ENCODE results near the gene MSANTD4.
"Not testable (repeated sequence)": the region's sequence is repeated elsewhere in the genome, so short reads cannot be mapped to it uniquely, and the experiment has no call there.

Gene MSANTD4

DNA sequence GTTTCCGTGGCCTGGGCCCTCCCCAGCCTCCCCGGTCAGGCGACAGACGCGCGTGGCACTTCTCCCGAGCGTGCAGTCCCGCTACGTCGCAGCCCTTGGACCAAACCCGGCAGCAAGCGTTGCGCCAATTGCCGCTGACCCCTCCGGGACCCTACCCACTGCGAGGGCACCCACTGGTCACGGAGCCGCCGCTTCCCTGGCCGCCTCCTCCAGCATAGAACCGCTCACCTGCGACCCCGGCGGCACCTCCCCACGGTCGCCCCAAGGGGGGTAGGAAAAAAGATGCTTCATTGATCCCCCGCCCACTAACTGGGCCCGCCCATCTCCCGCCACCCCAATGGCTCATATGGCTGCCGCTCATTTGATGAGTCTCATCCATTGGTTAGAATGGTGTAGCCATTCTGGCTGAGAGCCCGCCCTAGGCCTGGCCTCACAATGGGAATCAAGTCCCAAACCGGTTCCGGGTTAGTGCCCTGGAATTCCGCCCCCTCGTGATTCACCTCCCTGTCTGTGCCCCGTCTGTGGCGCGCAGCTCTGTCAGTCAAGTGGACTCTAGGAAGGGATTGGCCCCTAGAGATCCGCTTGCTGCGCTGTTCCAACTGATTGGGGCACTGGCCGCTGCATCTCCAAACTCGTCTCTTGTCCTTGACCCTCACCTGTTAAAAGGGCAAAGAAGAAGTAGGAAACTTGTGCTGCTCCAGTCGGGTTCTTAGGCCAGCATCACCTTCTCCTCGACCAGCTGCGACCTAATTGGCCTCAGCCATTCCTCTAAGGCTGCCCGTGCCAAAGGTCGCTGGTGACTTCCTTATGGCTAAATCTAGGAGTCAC, at the start of gene MSANTD4:
Gene MSANTD4, minus strand, starts transcription at position 274 of the 828 bp plus-strand sequence. CDS start 11,323 bp downstream, outside the sequence.
- peak; percentile 74 for FAIRE-seq

DNA sequence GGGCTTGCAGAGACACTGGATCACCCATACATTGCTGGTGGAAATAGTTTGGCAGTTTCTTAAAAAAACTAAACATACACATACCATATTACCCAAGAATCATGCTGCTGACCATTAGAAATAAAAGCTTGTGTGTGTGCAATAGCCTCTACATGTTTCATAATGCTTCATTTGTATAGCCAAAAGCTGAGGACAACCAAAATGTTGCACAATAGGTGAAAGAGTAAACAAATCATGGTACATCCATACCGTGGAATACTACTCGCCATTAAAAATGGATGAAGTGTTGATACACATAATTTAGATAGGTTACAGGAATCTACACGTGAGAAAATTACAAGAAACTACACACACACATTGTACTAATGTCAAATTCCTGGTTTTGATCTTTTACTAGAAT, 48.6 kb upstream of the MSANTD4 start:
- FAIRE-seq: no peak

DNA sequence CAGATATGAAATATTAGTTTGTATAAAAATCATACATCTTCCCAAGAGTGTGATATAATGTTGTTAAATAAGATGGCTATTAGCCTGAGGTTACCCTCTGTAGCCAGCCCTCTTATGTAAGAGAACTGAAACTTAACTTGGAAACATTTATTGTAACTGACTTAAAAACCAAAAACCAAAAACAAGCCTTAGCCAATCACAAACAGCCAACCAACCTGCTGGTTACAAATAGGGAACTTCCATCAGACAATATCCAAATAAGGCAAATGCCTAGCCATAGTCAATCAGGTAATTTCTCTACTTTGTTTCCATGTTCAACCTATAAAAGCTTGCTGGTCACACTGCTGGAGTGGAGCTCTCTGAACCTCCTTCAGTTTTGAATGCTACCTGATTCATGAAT, 41.0 kb upstream of the MSANTD4 start:
- FAIRE-seq: no peak

DNA sequence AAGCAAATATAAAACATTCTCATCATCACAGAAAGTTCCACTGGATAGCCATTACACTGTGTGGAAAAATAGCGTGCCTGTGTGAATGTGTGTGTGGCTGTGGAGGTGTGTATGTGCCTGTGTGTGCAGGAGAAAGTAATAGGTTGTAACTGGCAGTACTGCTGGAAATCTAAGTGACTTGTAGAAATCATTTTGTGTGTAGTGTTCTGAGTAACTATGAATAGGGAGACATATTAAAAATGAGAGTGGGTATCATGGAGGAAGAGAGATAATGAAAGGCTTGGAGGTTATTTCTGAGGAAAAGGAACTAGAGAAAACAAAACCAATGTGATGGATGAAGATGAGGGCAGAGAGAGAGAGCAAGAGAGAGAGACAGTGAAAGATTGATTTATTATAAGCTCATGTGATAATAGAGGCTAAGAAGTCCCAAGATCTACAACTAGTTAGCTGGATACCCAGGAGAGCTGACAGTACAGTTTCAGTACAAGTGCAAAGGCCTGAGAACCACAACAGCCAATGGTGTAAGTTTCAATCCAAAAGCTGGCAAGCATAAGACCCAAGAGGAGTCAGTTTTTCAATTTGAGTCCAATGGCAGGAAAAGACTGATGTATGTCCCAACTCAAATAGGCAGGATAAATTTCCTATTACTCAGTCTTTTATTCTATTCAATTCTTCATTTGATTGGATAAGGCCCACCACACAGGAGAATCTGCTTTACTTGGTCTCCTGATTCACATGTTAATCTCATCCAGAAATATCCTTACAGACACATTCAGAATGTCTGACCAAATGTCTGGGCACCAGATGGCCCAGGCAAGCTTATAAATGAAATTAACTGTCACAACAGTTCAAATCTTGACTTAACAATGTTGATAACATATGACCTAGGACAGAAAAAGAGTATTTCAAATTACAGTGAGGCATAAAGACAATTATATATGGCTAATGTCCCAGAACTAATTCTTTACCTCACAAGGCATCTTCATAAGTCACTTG, 40.2 kb upstream of the MSANTD4 start:
- no peak for FAIRE-seq

DNA sequence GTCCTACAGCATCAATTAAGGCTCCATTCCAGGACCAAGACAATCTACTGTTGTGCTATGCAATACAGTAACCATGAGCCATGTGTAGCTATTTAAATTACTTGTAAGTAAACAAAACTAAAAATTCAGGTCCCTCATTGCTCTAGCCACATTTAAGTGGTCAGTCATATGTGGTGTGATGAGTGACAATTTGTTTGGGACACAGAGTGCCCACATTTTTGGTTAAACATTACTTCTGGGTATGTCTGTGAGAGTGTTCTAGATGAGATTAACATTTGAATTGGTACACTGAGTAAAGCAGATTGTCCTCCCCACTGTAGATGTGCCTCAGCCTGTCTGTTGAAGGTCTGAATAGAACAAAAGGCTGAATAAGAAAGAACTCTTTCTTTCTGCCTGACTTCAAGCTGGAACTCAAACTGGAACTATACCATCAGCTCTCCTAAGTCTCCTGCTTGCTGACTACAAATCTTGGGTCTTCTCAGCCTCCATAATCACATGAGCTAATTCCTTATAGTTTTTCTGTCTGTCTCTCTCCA, 39.3 kb upstream of the MSANTD4 start:
- no peak for FAIRE-seq

DNA sequence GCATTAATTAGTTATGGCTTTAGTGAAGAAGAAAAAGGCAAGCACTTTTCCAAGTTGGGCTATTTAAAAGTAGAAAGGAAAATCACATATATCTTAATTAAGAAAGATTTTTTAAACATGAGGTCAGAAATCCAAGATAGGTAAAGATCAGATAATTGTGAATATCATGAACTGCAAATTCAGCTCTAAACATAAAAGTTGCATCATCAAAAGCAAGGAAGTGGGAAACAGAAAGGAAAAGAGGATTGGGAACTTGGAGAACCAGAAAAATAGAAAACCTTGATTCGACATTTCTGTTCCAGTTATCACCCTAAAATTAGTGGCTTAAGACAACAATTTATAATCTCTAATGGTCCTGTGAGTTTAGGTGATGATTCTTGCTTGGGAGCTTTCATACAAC, 37.6 kb upstream of the MSANTD4 start:
- FAIRE-seq: no peak

DNA sequence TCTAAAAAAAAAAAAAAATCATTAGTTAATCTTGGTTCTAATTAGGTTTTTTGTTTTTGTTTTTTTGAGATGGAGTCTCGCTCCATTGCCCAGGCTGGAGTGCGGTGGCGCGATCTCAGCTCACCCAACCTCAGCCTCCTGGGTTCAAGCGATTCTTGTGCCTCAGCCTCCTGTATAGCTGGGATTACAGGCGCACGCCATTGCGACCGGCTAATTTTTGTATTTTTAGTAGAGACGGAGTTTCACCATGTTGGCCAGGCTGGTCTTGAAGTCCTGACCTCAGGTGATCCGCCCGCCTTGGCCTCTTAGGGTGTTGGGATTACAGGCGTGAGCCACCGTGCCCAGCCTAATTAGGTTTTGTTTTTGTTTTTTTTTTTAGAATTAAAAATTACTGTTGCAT, 36.3 kb upstream of the MSANTD4 start:
- FAIRE-seq: not testable (repeated sequence)

DNA sequence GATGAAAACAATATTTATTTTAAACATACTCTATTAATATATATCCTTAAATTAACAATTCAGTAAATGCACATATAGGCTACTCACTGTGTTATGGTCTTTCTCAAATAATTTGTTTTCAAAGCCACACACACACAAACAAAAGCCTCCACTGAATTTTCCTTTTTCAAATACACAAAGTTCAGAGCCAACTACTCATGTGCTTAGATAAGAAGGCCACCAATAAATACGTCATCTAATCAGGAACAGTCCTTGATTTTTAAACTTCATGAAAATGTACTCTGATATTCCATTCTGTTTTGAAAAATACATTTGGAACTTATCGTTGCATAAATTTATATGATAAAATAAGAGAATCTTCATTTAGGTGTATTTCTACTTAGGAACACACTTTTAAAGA, 29.1 kb upstream of the MSANTD4 start:
- no peak for FAIRE-seq

DNA sequence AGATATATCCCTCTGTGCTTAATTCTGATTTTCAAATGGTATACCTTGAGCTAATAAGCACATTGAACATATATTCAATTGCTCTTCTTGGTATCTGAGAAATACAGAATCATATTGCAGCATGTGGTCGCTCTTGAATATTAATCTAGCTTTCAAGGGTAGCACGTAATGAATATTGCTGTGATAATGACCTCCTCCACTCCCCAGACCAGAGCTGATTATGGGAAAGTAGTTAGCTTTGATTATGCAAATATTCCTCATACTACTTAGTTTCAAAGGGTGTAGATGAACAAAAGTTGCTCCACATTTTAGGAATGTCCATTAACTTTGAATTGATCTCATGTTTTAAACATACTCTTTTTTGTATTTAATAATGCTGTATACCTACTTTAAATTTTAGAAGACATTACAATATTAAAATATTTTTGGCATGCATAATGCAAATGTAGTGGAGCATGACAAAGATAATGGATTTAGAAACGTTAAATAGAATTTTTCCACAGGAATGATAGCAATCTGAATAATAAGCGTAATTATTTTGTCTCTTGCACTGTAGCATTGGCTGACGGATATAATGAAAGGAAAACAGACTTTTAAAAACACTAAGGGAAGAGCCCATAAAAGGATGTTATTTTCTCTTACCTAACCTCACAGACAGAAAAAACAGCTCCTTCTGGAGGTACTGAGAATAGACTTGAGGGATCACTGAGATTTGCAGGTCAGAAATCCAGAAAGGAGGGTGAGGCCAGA, 27.9 kb upstream of the MSANTD4 start:
- FAIRE-seq: no peak

DNA sequence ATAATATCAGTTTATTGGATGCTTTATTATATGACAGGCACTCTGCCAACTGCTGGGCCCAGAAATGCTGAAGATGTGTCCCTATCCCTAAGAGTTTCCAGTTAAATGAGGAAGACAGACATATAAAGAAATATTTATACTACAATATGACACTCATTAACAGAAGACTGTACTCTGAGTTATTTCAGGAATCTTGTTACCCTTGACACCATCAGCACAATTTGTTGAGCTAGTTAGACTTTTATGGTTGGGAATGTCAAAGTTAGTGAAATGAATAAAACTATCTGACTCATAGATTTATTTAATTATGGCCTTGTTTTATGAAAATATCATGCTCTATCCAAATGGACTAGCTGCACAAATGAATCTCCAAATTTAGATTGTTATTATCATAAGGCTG, 25.6 kb upstream of the MSANTD4 start:
- FAIRE-seq: no peak

DNA sequence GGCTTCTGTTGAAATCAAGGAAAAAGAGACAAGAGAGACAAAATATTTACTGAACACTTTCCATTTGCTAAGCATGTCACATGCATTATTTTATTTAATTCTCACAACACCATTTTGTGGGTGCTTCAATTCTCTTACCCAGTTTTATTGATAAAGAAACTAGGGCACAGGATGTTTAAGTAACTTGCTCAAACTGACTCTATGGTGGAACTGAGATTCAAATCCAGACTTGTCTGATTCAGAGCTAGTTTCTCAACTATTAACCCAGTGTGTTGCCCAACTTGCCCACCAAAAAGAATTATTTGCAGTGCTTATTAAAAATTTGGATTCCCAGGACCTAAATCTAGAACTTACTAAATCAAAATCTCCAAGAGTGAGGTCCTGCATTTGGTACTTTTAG, 21.5 kb upstream of the MSANTD4 start:
- FAIRE-seq: no peak

DNA sequence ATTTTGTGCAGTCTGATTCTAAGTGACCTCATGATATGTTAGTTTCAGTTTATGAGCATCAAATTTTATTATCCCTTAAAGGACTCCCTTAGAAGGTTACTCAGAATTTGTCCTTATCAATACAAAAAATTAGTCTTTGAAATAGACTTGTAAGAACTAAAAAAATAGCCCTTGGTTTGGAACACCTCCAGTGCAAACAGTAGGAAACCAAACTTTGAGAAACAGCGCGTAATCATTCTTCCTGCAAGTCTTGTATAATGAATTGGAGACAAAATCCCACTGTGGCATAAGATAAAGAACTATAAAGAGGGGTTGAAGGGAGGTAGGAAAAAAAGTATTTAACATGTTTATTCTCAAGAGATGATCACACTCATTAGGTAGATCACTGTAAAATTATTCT, 10.8 kb upstream of the MSANTD4 start:
- no peak for FAIRE-seq

DNA sequence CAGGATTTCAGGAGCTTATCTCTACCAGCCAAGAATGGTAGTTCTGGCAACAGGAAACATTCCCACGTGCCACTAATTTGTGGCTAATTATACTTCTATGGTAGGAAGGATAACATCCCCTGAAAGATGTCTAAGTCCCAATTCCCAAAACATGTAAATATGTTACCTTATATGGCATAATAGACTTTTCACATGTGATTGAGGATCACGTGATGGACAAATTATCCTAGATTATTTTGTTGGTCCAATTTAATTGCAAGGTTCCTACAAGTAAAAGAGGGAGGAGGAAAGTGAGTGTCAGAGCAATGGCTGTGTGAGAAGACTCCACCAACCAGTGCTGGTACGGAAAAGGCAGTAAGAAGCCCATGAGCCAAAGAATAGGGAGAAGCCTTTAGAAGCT, 9.9 kb upstream of the MSANTD4 start:
- no peak for FAIRE-seq

DNA sequence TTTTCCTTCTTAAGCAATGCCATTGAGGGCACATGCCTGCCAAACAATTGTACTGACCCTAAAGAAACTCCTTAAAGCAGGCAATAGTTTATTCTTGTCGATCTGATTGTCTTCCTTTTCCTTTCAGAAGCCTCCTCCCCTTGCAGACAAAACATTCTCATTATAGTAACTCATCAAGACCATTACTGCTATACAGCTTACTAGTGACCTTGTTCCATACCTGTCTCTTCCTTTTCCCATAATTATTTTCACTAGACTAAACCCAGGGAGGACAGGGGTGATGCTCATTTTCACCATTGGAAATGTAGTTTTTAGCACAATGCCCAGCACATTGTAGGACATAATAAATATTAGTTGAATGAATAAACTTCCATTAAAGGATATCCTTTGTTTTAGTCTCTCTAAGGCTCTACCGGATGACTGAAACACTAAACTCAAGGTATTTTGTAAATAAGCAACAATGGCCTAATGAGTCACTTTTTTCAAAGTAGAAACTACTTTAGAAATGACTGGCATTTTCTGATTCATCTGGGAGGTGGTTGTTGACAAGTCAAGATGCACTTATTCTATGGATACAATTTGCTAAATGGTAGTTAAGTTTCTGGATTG, 9.3 kb upstream of the MSANTD4 start:
- no peak for FAIRE-seq

DNA sequence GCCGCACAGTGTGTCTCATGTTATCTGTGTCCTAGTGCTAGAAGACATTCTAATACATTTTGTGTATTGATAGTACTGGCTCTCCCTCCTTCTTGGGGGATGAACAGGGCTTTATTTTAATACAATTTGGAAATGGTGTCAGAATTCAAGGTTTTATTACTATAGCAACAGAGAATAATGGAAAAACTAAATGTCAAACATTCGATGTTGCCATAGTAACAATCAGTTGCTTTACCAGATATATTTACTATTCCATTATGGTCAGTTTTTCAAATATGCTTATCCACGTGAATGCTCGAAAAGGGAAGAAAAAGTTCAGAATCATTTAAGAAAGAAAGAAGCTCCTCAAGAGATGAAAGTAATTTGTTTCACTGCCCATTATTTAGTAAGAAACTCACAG, 8.6 kb upstream of the MSANTD4 start:
- FAIRE-seq: no peak

DNA sequence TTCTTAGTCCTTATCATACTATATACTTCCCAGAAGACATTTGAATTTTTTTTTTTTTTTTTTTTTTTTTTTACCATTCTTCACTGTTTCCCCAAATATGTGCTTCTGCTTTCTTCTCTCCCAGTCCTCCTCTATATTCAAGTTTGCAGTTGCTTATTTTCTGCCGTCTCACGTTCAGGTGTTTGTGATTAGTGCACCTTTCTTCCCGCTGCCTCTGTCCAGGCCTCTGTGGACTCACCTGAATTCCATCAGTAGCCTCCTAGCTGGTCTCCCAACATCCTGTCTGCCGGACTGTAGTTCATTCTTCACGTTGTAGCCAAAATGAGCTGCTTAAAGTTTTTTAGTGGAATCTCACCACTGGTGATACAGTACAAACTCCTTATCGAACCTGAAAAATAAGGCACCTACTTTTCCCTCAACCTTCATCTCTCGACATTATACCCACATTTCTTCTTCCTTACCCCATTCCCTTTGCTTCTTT, 795 bp upstream of the MSANTD4 start:
- no peak for FAIRE-seq

DNA sequence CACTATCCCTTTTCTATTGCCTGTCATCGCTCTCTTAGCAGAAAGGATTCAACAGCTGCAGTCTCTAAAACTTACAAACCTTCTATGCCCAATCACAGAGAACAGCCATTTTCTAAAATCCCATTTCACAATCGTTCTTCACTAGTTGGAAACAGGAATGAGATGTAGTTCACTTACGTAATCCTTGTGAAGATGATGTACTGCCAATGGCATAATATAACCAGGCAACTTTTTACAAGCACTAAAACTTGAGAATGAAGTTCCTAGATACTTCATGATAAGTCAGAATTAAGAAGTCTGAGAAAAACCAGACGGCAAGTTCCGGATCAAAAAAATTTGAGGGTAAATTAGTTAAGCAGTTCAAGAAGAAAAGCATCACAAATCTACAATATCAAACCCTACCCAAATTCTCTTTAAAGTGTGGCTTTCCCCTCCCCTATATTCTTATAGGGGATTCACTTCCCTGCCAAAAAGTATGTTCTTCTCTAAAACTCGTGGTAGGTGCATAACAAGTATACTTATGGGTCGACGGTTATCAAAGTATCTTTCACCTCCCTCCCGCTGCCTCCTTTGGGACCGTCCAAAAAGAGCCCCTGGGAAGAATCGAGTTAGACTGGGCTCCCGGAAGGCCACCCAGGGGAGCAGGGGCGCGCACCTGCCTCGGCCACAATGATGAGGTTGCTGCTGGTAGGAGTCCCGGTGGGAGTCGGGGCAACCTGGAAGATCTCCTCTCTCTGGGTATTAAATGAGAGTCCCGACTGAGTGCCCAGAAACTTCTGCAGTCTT, 666 bp downstream of the MSANTD4 start:
- no peak for FAIRE-seq

DNA sequence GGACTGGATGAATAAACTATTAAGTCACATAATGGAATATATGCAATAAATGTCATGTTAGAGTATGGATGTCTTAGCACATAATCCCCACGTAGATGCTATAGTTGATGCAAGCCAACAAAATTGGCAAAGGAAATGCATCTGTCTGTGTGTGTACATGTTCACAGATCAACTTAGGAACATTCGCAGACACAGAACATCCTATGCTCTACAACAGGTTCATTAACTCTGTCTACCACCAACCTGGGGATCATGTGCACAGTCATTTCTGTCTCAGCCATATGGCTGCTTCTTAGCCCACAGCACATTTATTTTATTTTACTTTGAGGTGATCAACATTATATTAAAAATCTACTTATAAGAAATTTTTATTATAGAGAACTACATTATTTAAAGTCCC, 4.9 kb downstream of the MSANTD4 start:
- no peak for FAIRE-seq

DNA sequence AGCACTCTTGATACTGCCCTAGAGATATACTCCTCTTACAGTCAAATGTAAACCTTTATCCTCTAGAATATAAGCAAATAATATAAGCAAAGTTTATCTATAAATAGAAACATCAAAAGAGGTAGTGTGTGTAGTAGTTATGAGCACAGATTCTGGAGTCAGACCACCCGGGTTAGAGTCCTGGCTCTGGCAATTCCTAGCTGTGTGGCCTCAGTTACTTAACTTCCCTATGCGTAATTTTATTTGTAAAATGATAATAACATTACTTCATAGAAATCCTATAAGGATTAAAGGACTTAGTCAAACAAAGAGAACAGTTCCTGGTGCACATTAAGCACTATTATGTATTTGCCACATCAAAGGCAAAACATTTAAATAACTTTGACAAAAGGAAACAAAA, 7.0 kb downstream of the MSANTD4 start:
- no peak for FAIRE-seq

DNA sequence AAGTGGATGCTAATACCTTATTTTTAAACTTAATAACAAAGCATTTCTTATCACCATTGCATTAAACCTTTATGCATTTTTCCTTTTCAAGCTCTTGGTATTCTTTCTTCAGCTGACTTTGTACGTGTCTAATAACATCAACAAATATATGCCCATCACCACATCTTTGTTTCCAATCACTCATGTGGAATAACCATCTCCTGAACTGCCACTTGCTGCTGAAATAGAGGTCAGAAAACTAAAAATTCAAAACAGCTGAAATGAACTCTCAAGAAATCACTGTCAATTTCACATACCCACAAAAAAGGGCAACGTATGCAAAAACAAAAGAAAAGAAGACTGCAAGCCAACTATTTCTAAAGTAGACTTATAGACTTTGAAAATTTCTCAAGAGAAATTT, 7.4 kb downstream of the MSANTD4 start:
- FAIRE-seq: no peak

DNA sequence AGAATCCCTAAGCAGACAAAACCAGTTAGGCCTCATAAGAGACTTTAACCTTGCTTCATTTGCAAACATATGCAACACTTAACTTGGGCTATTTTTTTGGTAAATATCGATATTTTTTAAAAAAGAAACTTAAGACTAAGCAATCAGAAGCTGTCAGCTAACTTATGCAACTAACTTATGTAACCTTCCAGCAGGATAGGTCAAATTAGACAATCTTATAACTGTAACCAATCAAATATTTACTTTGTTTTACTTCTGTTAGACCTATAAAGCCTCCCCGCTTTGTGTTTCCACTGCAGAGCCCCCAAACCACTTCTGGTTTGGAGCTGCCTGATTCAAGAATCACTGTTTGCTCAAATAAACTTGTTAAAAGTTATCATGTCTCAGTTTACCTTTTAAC, 8.0 kb downstream of the MSANTD4 start:
- no peak for FAIRE-seq
